ENCODE results near the gene P3R3URF.

The P3R3URF gene

GRCh38 chr1:46194641-46195193 lies 18.4 kb upstream of the P3R3URF start:
- no peak for DNase-seq (ENCODE audit: extremely low read depth, low read depth)
- no peak overlapping the region for H3K4me3 ChIP-seq (replicated peaks; ENCODE audit: low read depth, low read length)
- no peak for TF ChIP-seq CTCF (IDR thresholded peaks at IDR 0.05; ENCODE audit: low read depth, low read length, missing control alignments)

- H3K4me3 ChIP-seq (replicated peaks; ENCODE audit: low read depth, low read length), result no peak overlapping the region
- no peak for TF ChIP-seq CTCF (IDR thresholded peaks at IDR 0.05; ENCODE audit: low read depth, low read length, missing control alignments)
- no peak for DNase-seq (ENCODE audit: extremely low read depth, low read depth)
Observed at GRCh38 chr1:46193984-46194570, 17.8 kb upstream of the P3R3URF start.

- DNase-seq (ENCODE audit: extremely low read depth, low read depth), result no peak
Observed at GRCh38 chr1:46193285-46193684, 17.0 kb upstream of the P3R3URF start.

GRCh38 chr1:46192171-46192570 lies 15.9 kb upstream of the P3R3URF start:
- DNase-seq (ENCODE audit: extremely low read depth, low read depth), result no peak
- no peak for TF ChIP-seq CTCF (IDR thresholded peaks at IDR 0.05; ENCODE audit: low read depth, low read length, missing control alignments)
- H3K4me3 ChIP-seq (replicated peaks; ENCODE audit: low read depth, low read length), result no peak overlapping the region

More at GRCh38 chr1:46193285-46193684, 17.0 kb upstream of the P3R3URF start:
- TF ChIP-seq CTCF (IDR thresholded peaks at IDR 0.05; ENCODE audit: low read depth, low read length, missing control alignments), result no peak
- no peak overlapping the region for H3K4me3 ChIP-seq (replicated peaks; ENCODE audit: low read depth, low read length)

- DNase-seq (ENCODE audit: extremely low read depth, low read depth), result no peak
- TF ChIP-seq CTCF (IDR thresholded peaks at IDR 0.05; ENCODE audit: low read depth, low read length, missing control alignments), result no peak
- H3K4me3 ChIP-seq (replicated peaks; ENCODE audit: low read depth, low read length), result no peak overlapping the region
Observed at GRCh38 chr1:46191033-46191701, 14.9 kb upstream of the P3R3URF start.

- no peak for TF ChIP-seq CTCF (IDR thresholded peaks at IDR 0.05; ENCODE audit: low read depth, low read length, missing control alignments)
- DNase-seq (ENCODE audit: extremely low read depth, low read depth), result no peak
- H3K4me3 ChIP-seq (replicated peaks; ENCODE audit: low read depth, low read length), result no peak overlapping the region
Observed at GRCh38 chr1:46190539-46190938, 14.3 kb upstream of the P3R3URF start.
